ENCODE data around the gene RAB26. TPM values are rescaled to one million over a fixed set of nuclear protein-coding genes. Genes with fewer than 3 reads are reported as not detected.

The RAB26 gene
- polyA plus RNA-seq, 1 donor (not counting 4 experiments of a cell fraction or from before 2014, with no cell fraction given), result 0.58 TPM

DNA sequence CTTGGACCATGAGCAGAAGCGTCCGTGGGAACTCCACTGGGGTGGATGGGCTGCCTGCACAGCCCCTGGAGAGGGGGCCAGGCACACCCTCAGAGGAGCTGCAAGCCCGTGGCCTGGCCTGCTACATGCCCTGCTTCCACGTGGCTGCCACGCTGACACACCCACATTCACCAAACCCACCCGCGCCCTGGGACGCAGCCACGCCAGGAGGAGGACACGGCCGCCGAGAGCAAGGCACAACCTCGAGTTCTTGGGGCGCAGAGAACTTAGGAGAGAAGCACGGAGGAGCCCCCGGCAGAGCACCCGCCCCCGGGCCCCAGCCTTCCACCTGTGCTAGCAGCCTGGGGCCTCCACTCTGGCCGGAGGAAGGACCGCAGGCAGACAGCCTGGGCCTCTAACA, 29.1 kb downstream of the RAB26 start:
- FAIRE-seq, result no peak
- Histone ChIP-seq H3K4me3 (ENCODE audit: control insufficient read depth in 2 of 3, extremely low read depth in 1 of 3, insufficient read depth in 2 of 3, low read depth in 1 of 3, low read length in 3 of 3) (no peak overlapping the region), H3K27me3 (ENCODE audit: control insufficient read depth, extremely low read depth, insufficient read depth, low read length) (peaks cover 2% of the 10 kb centered on the region), H3K4me2 (ENCODE audit: control insufficient read depth, extremely low read depth, insufficient read depth, low read depth, low read length) (no peak overlapping the region), H3K9me1 (ENCODE audit: control insufficient read depth, extremely low read depth, insufficient read depth, low read length) (no peaks in the 10 kb centered on the region), H3K27ac (ENCODE audit: control insufficient read depth, insufficient read depth, low read length) (no peak overlapping the region), H3K4me1 (ENCODE audit: control insufficient read depth, extremely low read depth, insufficient read depth, low read length) (peaks cover 4% of the 10 kb centered on the region), H2AFZ (ENCODE audit: control insufficient read depth, low read length) (no peak overlapping the region), H3K9ac (ENCODE audit: control insufficient read depth, extremely low read depth, insufficient read depth, low read length) (no peak overlapping the region), H3K9me3 (ENCODE audit: control insufficient read depth, low read depth, low read length) (no peaks in the 10 kb centered on the region), H3K36me3 (ENCODE audit: control insufficient read depth in 2 of 2, extremely low read depth in 1 of 2, insufficient read depth in 2 of 2, low read length in 2 of 2) (peaks cover 22 to 29% of the 10 kb centered on the region in 2 experiments), H4K20me1 (ENCODE audit: control insufficient read depth, extremely low read depth, insufficient read depth, low read length) (no peaks in the 10 kb centered on the region), H3K79me2 (ENCODE audit: control insufficient read depth, insufficient read depth, low read length) (no peaks in the 10 kb centered on the region)
- TF ChIP-seq CTCF (optimal IDR thresholded peaks at IDR 0.05 in 1 of 3, IDR thresholded peaks at IDR 0.05 in 1 of 3, conservative IDR thresholded peaks at IDR 0.05 in 1 of 3; ENCODE audit: extremely low read depth in 1 of 3, insufficient read depth in 2 of 3, low read length in 3 of 3), result no peak
- no peak for TF ChIP-seq EZH2 (IDR thresholded peaks at IDR 0.05; ENCODE audit: low read length)
- no peak for DNase-seq (ENCODE audit: low read depth, low spot score)
- dilution Hi-C loops (cut with MboI; ENCODE audit: extremely low pct_ligation_motif_present, low sequenced_read_pairs), result no loop called here

DNA sequence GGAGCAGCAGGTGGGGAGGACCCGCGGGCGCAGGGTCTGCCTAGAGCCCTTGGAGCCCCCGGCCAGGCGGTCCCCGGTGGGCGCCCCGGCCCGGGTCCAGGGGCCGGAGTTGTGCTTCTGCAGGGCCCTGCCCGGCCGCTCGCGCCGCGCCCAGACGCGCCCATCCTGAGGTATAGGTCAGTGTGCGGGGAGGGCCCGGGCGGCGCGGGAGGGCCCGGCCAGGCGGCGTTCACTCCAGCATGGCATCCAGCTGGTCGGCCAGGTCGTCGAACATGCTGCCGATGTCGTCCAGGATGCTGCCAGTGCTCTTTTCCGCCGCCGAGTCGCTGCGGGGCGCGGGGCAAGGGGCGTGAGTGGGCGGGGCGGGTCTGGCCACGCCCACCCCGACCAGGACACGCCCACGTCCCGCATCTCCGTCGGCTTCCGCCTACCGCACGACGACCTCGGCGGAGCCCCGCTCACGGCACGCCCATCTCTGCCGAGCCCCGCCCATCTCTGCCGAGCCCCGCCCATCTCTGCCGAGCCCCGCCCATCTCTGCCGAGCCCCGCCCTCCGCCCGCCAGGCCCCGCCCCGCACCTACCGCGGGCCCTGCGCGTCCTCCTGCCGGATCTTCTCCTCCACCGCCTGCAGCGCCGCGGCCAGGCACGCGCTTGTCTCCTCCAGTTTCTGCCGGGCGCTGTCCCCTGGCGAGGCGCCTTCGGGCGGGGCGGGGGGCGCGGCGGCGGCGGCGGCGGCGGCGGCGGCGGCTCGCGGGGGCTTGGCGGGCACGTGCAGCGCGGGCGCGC, 30.1 kb downstream of the RAB26 start:
- no peaks in the 10 kb centered on the region for H3K9me3 ChIP-seq (ENCODE audit: control insufficient read depth, low read depth, low read length)
- H3K4me3 ChIP-seq (ENCODE audit: control insufficient read depth in 2 of 3, extremely low read depth in 1 of 3, insufficient read depth in 2 of 3, low read depth in 1 of 3, low read length in 3 of 3), result no peak overlapping the region
- H3K36me3 ChIP-seq (ENCODE audit: control insufficient read depth in 2 of 2, extremely low read depth in 1 of 2, insufficient read depth in 2 of 2, low read length in 2 of 2), result peaks cover 22 to 29% of the 10 kb centered on the region in 2 experiments
- H3K4me1 ChIP-seq (ENCODE audit: control insufficient read depth, extremely low read depth, insufficient read depth, low read length), result peaks cover 4% of the 10 kb centered on the region
- no peak overlapping the region for H3K4me2 ChIP-seq (ENCODE audit: control insufficient read depth, extremely low read depth, insufficient read depth, low read depth, low read length)
- FAIRE-seq (no peak), DNase-seq (ENCODE audit: low read depth, low spot score) (no peak)
- dilution Hi-C loops (cut with MboI; ENCODE audit: extremely low pct_ligation_motif_present, low sequenced_read_pairs), result no loop called here
- no peaks in the 10 kb centered on the region for H3K79me2 ChIP-seq (ENCODE audit: control insufficient read depth, insufficient read depth, low read length)
- no peak overlapping the region for H3K27ac ChIP-seq (ENCODE audit: control insufficient read depth, insufficient read depth, low read length)
- no peak overlapping the region for H3K9ac ChIP-seq (ENCODE audit: control insufficient read depth, extremely low read depth, insufficient read depth, low read length)
- H2AFZ ChIP-seq (ENCODE audit: control insufficient read depth, low read length), result no peak overlapping the region
- H3K9me1 ChIP-seq (ENCODE audit: control insufficient read depth, extremely low read depth, insufficient read depth, low read length), result no peaks in the 10 kb centered on the region
- H3K27me3 ChIP-seq (ENCODE audit: control insufficient read depth, extremely low read depth, insufficient read depth, low read length), result peaks cover 2% of the 10 kb centered on the region
- H4K20me1 ChIP-seq (ENCODE audit: control insufficient read depth, extremely low read depth, insufficient read depth, low read length), result no peaks in the 10 kb centered on the region
- TF ChIP-seq CTCF (optimal IDR thresholded peaks at IDR 0.05 in 1 of 3, IDR thresholded peaks at IDR 0.05 in 1 of 3, conservative IDR thresholded peaks at IDR 0.05 in 1 of 3; ENCODE audit: extremely low read depth in 1 of 3, insufficient read depth in 2 of 3, low read length in 3 of 3), result peak in 1 of 3 experiments; percentile 13
- no peak for TF ChIP-seq EZH2 (IDR thresholded peaks at IDR 0.05; ENCODE audit: low read length)
